K562 (cell line): ENCODE data around the gene IGSF21. TPM values are rescaled to one million over a fixed set of nuclear protein-coding genes. Genes with fewer than 3 reads are reported as not detected.

Experiments
- BHLHE40 ChIP-seq: IDR thresholded peaks from 2 replicates; pipeline ENCODE4 v1.6.1; 2011; ENCODE audit warnings: low read length, improper control_type of control experiment
- CEBPB ChIP-seq: fragments of 450-650 bp; IDR thresholded peaks from 2 replicates; pipeline ENCODE4 v1.6.1; 2016; ENCODE audit warnings: missing genetic modification characterization, missing compliant biosample characterization
- HDAC2 ChIP-seq: fragments of 450-650 bp; IDR thresholded peaks from 2 replicates; pipeline ENCODE4 v1.6.1; 2016; ENCODE audit warnings: mild to moderate bottlenecking
- KHSRP ChIP-seq: fragments of 450-650 bp; IDR thresholded peaks from 2 replicates; pipeline ENCODE4 v1.6.1; 2017
- KLF1 ChIP-seq: fragments of 450-650 bp; IDR thresholded peaks from 2 replicates; pipeline ENCODE4 v1.6.1; 2016; ENCODE audit warnings: missing genetic modification characterization, missing compliant biosample characterization
- L3MBTL2 ChIP-seq: fragments of 450-650 bp; IDR thresholded peaks from 2 replicates; pipeline ENCODE4 v1.6.1; 2016; ENCODE audit warnings: mild to moderate bottlenecking, moderate library complexity
- MITF ChIP-seq: IDR thresholded peaks from 2 replicates; pipeline ENCODE4 v1.6.1; 2014; ENCODE audit warnings: antibody characterized with exemption
- MYC ChIP-seq, 2 experiments: fragments of 250-450 bp in 1 of 2; sonication (Bioruptor Pico) in 1 of 2; IDR thresholded peaks; 2 replicates each; pipeline versions ENCODE4 v1.5.1 to v1.6.1; 2012 to 2021; ENCODE audit warnings: low read depth in 2 of 2, borderline replicate concordance in 1 of 2, improper control_type of control experiment in 1 of 2, low read length in 1 of 2, mild to moderate bottlenecking in 1 of 2, moderate library complexity in 1 of 2
- NFXL1 ChIP-seq: fragments of 450-650 bp; formaldehyde crosslinking; IDR thresholded peaks from 2 replicates; pipeline ENCODE4 v1.4.0; 2021; ENCODE audit warnings: mild to moderate bottlenecking
- NR2C2 ChIP-seq, 2 experiments: fragments of 200-800 bp in 1 of 2; sonication (Bioruptor generic) in 1 of 2; sonication (generic) in 1 of 2; formaldehyde crosslinking in 1 of 2; IDR thresholded peaks; 2 replicates each; pipeline versions ENCODE4 v1.6.1 to v1.8.0; 2016 to 2022; ENCODE audit warnings: mild to moderate bottlenecking in 1 of 2, missing compliant biosample characterization in 1 of 2, missing genetic modification characterization in 1 of 2, missing genetic modification reagents in 1 of 2
- RAD21 ChIP-seq, 2 experiments: fragments of 250-450 bp in 1 of 2; fragments of 450-650 bp in 1 of 2; sonication (Bioruptor Pico) in 1 of 2; formaldehyde crosslinking in 1 of 2; IDR thresholded peaks in 1 of 2; conservative IDR thresholded peaks in 1 of 2; 2 replicates each; pipeline versions ENCODE4 v1.4.0 to v1.8.0; 2020 to 2022; ENCODE audit warnings: mild to moderate bottlenecking in 2 of 2, moderate library complexity in 1 of 2
- SAFB2 ChIP-seq: fragments of 200-400 bp; formaldehyde crosslinking; IDR thresholded peaks from 2 replicates; pipeline ENCODE4 v1.6.1; 2018; ENCODE audit warnings: borderline replicate concordance, low read length, low read depth, moderate library complexity; ENCODE audit not compliant: severe bottlenecking
- SMAD3 ChIP-seq: fragments of 450-650 bp; formaldehyde crosslinking; conservative IDR thresholded peaks from 2 replicates; pipeline ENCODE4 v1.4.0; 2020; ENCODE audit warnings: mild to moderate bottlenecking
- TEAD2 ChIP-seq: fragments of 450-650 bp; IDR thresholded peaks from 2 replicates; pipeline ENCODE4 v1.6.1; 2016; ENCODE audit warnings: missing genetic modification characterization, control low read depth, missing compliant biosample characterization
- USF1 ChIP-seq: sonication (generic); formaldehyde crosslinking; IDR thresholded peaks from 2 replicates; pipeline ENCODE4 v1.9.0; 2022; ENCODE audit warnings: mild to moderate bottlenecking, missing genetic modification reagents
- ZNF12 ChIP-seq: sonication (generic); formaldehyde crosslinking; IDR thresholded peaks from 2 replicates; pipeline ENCODE4 v1.4.0; 2020; ENCODE audit warnings: mild to moderate bottlenecking, missing genetic modification reagents
- ZNF511 ChIP-seq: sonication (generic); formaldehyde crosslinking; IDR thresholded peaks from 2 replicates; pipeline ENCODE4 v1.8.0; 2022; ENCODE audit warnings: mild to moderate bottlenecking, missing genetic modification reagents
- ZNF583 ChIP-seq: fragments of 250-450 bp; sonication (Bioruptor Pico); IDR thresholded peaks from 2 replicates; pipeline ENCODE4 v1.4.0; 2020
- ZNF75A ChIP-seq: fragments of 450-650 bp; formaldehyde crosslinking; IDR thresholded peaks from 2 replicates; pipeline ENCODE4 v1.4.0; 2020; ENCODE audit warnings: mild to moderate bottlenecking
- ZNF77 ChIP-seq: fragments of 250-450 bp; sonication (Bioruptor Pico); IDR thresholded peaks from 2 replicates; pipeline ENCODE4 v1.5.0; 2020
- polyA plus RNA-seq, 8 experiments: library from polyadenylated mRNA; depleted of rRNA in 4 of 8; stranded (reverse) in 5 of 8; unstranded in 3 of 8; fragments of >200 nt; fragmentation: Nextera tagmentation in 2 of 8; fragmentation: Illumina TruSeq in 1 of 8; extraction: Ambion mirVana in 2 of 8; extraction: Trizol in 1 of 8; gene quantifications; 2 replicates each; pipeline versions ENCODE4 v1.2.1 to v1.2.3, GENCODE V29; 2011 to 2014; ENCODE audit warnings: inconsistent platforms in 1 of 8, missing spikeins in 1 of 8
- total RNA-seq, 7 experiments: library from RNA; depleted of rRNA in 6 of 7; stranded (reverse); fragments of >200 nt in 6 of 7; fragmentation: Illumina TruSeq in 2 of 7; extraction: Trizol in 2 of 7; gene quantifications; 2 replicates each; pipeline versions ENCODE4 v1.2.1 to v1.2.3, GENCODE V29; 2011 to 2021; ENCODE audit warnings: low replicate concordance in 1 of 7
- TF ChIP-seq, protein P1 (sequence below), 2 experiments: IDR thresholded peaks; 2 replicates each; pipeline ENCODE4 v1.6.1; 2011; ENCODE audit warnings: borderline replicate concordance in 1 of 2, control low read depth in 1 of 2, low read depth in 1 of 2, low read length in 1 of 2, mild to moderate bottlenecking in 1 of 2, mixed read lengths in 1 of 2, moderate library complexity in 1 of 2; ENCODE audit not compliant: insufficient read depth in 1 of 2, insufficient read length in 1 of 2, poor library complexity in 1 of 2, severe bottlenecking in 1 of 2; ENCODE audit errors: extremely low read depth in 1 of 2
- TF ChIP-seq, protein P2 (sequence below): sonication (generic); formaldehyde crosslinking; IDR thresholded peaks from 2 replicates; pipeline ENCODE4 v1.8.1; 2023; ENCODE audit warnings: mild to moderate bottlenecking, missing genetic modification reagents

Gene IGSF21
- total and polyA plus RNA-seq, 9 of the 15 experiments (the other 6 are each of a cell fraction or from before 2014, with no cell fraction given): not detected

DNA sequence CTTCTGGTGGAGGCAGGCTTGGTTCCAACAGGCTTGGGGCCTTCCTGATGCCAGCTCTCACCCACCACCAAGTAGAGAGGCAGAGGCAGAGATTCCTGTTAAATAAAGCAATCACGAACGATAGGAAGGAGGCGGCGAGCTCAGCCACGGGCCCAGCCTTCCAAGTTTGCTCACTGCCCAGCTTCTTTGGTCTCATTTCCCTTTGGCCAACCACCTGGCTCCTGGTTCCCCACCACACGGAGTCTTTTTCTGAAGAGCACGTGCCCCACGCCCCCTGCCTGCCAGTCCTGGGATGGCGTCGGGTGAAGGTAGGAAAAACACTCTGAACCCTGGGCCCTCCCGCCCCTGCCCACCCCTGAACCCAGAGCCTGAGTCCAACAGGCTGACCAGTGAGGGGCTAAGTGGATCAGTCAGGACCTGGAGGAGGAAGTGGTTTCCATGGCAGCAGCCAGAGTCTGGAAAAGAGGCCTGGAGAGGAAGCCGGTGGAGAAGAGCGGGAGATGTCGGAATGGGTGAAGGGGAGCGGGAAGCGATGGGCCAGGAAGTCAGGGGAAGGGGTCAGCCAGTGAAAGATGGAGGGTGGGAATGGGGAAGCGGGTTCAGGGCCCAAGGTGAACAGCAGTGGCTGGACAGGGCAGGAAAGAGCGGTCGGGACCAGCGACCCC is 214.9 kb downstream of the IGSF21 start (continued):
- no peak for TF ChIP-seq HDAC2
- TF ChIP-seq ZNF511 (CRISPR knock-in tag): 0 out of 2 replicates have a peak, but pooled peaks have one; percentile 27
- no peak for TF ChIP-seq ZNF12 (CRISPR knock-in tag)
- TF ChIP-seq CEBPB: no peak
- TF ChIP-seq TEAD2: no peak
- no peak for TF ChIP-seq NFXL1 (CRISPR knock-in tag)
- TF ChIP-seq L3MBTL2: peak; percentile 79; the same call in 1 of the 2 replicates
- peak; percentile 70 for TF ChIP-seq MYC (IDR thresholded peaks at IDR 0.05; ENCODE audit: low read depth, low read length)
- TF ChIP-seq MYC (CRISPR knock-in tag; IDR thresholded peaks at IDR 0.05; ENCODE audit: borderline replicate concordance, low read depth): no peak
- TF ChIP-seq ZNF77 (CRISPR knock-in tag): no peak
- no peak for TF ChIP-seq KLF1 (tag)
- TF ChIP-seq BHLHE40: peak; percentile 97
- TF ChIP-seq SAFB2: no peak
- TF ChIP-seq ZNF75A (CRISPR knock-in tag): no peak
- peak; percentile 73 for TF ChIP-seq USF1
- no peak for TF ChIP-seq ZNF583 (CRISPR knock-in tag)
- TF ChIP-seq NR2C2 (CRISPR knock-in tag; IDR thresholded peaks at IDR 0.05): no peak
- TF ChIP-seq NR2C2 (tag; IDR thresholded peaks at IDR 0.05): no peak
- no peak for TF ChIP-seq SMAD3 (CRISPR knock-in tag)
- TF ChIP-seq, protein P1, sequence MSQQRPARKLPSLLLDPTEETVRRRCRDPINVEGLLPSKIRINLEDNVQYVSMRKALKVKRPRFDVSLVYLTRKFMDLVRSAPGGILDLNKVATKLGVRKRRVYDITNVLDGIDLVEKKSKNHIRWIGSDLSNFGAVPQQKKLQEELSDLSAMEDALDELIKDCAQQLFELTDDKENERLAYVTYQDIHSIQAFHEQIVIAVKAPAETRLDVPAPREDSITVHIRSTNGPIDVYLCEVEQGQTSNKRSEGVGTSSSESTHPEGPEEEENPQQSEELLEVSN (IDR thresholded peaks at IDR 0.05; ENCODE audit: borderline replicate concordance in 1 of 2, extremely low read depth in 1 of 2, insufficient read depth in 1 of 2, insufficient read length in 1 of 2, low read depth in 1 of 2, low read length in 1 of 2, poor library complexity in 1 of 2, severe bottlenecking in 1 of 2): peak; percentile 42 to 88
- TF ChIP-seq RAD21 (CRISPR knock-in tag; conservative IDR thresholded peaks at IDR 0.05 in 1 of 2, IDR thresholded peaks at IDR 0.05 in 1 of 2): 0 out of 4 replicates have a peak, but pooled peaks of 1 of the 2 experiments have one; percentile 7
- TF ChIP-seq, protein P2, sequence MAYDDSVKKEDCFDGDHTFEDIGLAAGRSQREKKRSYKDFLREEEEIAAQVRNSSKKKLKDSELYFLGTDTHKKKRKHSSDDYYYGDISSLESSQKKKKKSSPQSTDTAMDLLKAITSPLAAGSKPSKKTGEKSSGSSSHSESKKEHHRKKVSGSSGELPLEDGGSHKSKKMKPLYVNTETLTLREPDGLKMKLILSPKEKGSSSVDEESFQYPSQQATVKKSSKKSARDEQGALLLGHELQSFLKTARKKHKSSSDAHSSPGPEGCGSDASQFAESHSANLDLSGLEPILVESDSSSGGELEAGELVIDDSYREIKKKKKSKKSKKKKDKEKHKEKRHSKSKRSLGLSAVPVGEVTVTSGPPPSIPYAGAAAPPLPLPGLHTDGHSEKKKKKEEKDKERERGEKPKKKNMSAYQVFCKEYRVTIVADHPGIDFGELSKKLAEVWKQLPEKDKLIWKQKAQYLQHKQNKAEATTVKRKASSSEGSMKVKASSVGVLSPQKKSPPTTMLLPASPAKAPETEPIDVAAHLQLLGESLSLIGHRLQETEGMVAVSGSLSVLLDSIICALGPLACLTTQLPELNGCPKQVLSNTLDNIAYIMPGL (CRISPR knock-in tag): no peak
- peak; percentile 63; the same call in 1 of the 2 replicates for TF ChIP-seq MITF
- no peak for TF ChIP-seq KHSRP
